Astrocyte (in vitro differentiated cells and primary cell): ENCODE results near the gene CGB1. TPM values are rescaled to one million over a fixed set of nuclear protein-coding genes. Genes with fewer than 3 reads are reported as not detected.

ENCODE experiments used
- DNase-seq: peaks from one replicate; pipeline ENCODE4 v3.0.0-alpha.2; 2010; ENCODE audit warnings: low read depth
- FAIRE-seq: peaks from 2 replicates; lab custom pipeline; 2011; peaks lifted over from hg19 to GRCh38; lab: Jason Lieb, UNC
- H2AFZ ChIP-seq: 2 replicates; pipeline ENCODE4 v1.6.0; 2012; ENCODE audit warnings: low read depth, low read length, inconsistent platforms
- H3K27ac ChIP-seq: 2 replicates; pipeline ENCODE4 v1.5.1; 2011; ENCODE audit warnings: low read depth, low read length, inconsistent platforms
- H3K27me3 ChIP-seq: 2 replicates; pipeline ENCODE4 v1.6.0; 2011; ENCODE audit warnings: low read length, inconsistent platforms; ENCODE audit not compliant: insufficient read depth
- H3K36me3 ChIP-seq: 2 replicates; pipeline ENCODE4 v1.5.1; 2011; ENCODE audit warnings: low read length, inconsistent platforms; ENCODE audit not compliant: insufficient read depth
- H3K4me1 ChIP-seq: 2 replicates; pipeline ENCODE4 v1.5.1; 2011; ENCODE audit warnings: low read length, inconsistent platforms; ENCODE audit not compliant: insufficient read depth
- H3K4me2 ChIP-seq: 2 replicates; pipeline ENCODE4 v1.6.0; 2012; ENCODE audit warnings: low read length, inconsistent platforms
- H3K4me3 ChIP-seq: 2 replicates; pipeline ENCODE4 v1.5.1; 2011; ENCODE audit warnings: low read depth, mild to moderate bottlenecking, low read length, inconsistent platforms; ENCODE audit not compliant: insufficient read depth
- H3K79me2 ChIP-seq: 2 replicates; pipeline ENCODE4 v1.6.0; 2012; ENCODE audit warnings: mild to moderate bottlenecking, low read length, inconsistent platforms; ENCODE audit not compliant: insufficient read depth
- H3K9ac ChIP-seq: 2 replicates; pipeline ENCODE4 v1.6.0; 2012; ENCODE audit warnings: mild to moderate bottlenecking, low read length, inconsistent platforms
- H3K9me3 ChIP-seq: 2 replicates; pipeline ENCODE4 v1.5.1; 2012; ENCODE audit warnings: low read depth, mild to moderate bottlenecking, low read length, inconsistent platforms; ENCODE audit not compliant: insufficient read depth
- H4K20me1 ChIP-seq: 2 replicates; pipeline ENCODE4 v1.6.0; 2012; ENCODE audit warnings: low read length, inconsistent platforms; ENCODE audit not compliant: insufficient read depth
- H3K27ac Mint-ChIP-seq: one replicate; pipeline ENCODE4 v1.8.0; 2021; ENCODE audit warnings: mild to moderate bottlenecking, mixed read lengths; ENCODE audit not compliant: unreplicated experiment
- H3K27me3 Mint-ChIP-seq: one replicate; pipeline ENCODE4 v1.8.0; 2021; ENCODE audit warnings: low read depth, mixed read lengths; ENCODE audit not compliant: unreplicated experiment
- H3K36me3 Mint-ChIP-seq: one replicate; pipeline ENCODE4 v1.8.0; 2021; ENCODE audit warnings: low read depth, mixed read lengths; ENCODE audit not compliant: unreplicated experiment
- H3K4me1 Mint-ChIP-seq: one replicate; pipeline ENCODE4 v1.8.0; 2021; ENCODE audit warnings: low read depth, mixed read lengths; ENCODE audit not compliant: unreplicated experiment
- H3K4me3 Mint-ChIP-seq: one replicate; pipeline ENCODE4 v1.8.0; 2021; ENCODE audit warnings: mild to moderate bottlenecking, moderate library complexity, mixed read lengths; ENCODE audit not compliant: unreplicated experiment
- H3K9me3 Mint-ChIP-seq: one replicate; pipeline ENCODE4 v1.8.0; 2021; ENCODE audit warnings: mild to moderate bottlenecking, mixed read lengths; ENCODE audit not compliant: unreplicated experiment
- EZH2 ChIP-seq: IDR thresholded peaks from 2 replicates; pipeline ENCODE4 v1.6.1; 2012; ENCODE audit warnings: mild to moderate bottlenecking, low read length, inconsistent platforms; ENCODE audit not compliant: insufficient read depth
- total RNA-seq: library from RNA; stranded (reverse); gene quantifications from 2 replicates; pipeline ENCODE4 v1.2.1, GENCODE V29; 2021
- TF ChIP-seq, protein P1 (sequence below): IDR thresholded peaks from 2 replicates; pipeline ENCODE4 v1.5.1; 2011; ENCODE audit warnings: low read depth, mild to moderate bottlenecking, inconsistent platforms, low read length, moderate library complexity; ENCODE audit not compliant: insufficient read depth

CGB1 gene
- total RNA-seq, 1 donor from 2014 or later, result 2.3 TPM

GRCh38 chr19:49017041-49017665 is 19.5 kb downstream of the CGB1 start, which contains the start of gene LHB:
Gene LHB (minus strand): TSS chr19:49017091. CDS start chr19:49017081, 10 bp downstream.
- Mint-ChIP-seq H3K9me3 (no peaks in the 10 kb centered on the region), H3K27ac (no peak within 1 kb of the TSS), H3K36me3 (peaks cover 17% of the 10 kb centered on the region), H3K4me3 (no peak within 1 kb of the TSS), H3K4me1 (peaks cover 12% of the 10 kb centered on the region), H3K27me3 (peaks cover 2% of the 10 kb centered on the region)
- H3K9ac ChIP-seq, result peak within 1 kb of the TSS; percentile 77
- peaks cover 4% of the 10 kb centered on the region for H4K20me1 ChIP-seq
- no peaks in the 10 kb centered on the region for H3K9me3 ChIP-seq
- peak within 1 kb of the TSS; percentile 33 for H3K27ac ChIP-seq
- TF ChIP-seq EZH2, result no peak
- TF ChIP-seq, protein P1, sequence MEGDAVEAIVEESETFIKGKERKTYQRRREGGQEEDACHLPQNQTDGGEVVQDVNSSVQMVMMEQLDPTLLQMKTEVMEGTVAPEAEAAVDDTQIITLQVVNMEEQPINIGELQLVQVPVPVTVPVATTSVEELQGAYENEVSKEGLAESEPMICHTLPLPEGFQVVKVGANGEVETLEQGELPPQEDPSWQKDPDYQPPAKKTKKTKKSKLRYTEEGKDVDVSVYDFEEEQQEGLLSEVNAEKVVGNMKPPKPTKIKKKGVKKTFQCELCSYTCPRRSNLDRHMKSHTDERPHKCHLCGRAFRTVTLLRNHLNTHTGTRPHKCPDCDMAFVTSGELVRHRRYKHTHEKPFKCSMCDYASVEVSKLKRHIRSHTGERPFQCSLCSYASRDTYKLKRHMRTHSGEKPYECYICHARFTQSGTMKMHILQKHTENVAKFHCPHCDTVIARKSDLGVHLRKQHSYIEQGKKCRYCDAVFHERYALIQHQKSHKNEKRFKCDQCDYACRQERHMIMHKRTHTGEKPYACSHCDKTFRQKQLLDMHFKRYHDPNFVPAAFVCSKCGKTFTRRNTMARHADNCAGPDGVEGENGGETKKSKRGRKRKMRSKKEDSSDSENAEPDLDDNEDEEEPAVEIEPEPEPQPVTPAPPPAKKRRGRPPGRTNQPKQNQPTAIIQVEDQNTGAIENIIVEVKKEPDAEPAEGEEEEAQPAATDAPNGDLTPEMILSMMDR, result no peak
- peak within 1 kb of the TSS; percentile 35 for H2AFZ ChIP-seq
- no peaks in the 10 kb centered on the region for H3K79me2 ChIP-seq
- no peak for DNase-seq
- peak within 1 kb of the TSS; percentile 60 for H3K4me3 ChIP-seq
- peaks cover 18% of the 10 kb centered on the region for H3K4me1 ChIP-seq
- H3K27me3 ChIP-seq, result no peaks in the 10 kb centered on the region
- peaks cover 6% of the 10 kb centered on the region for H3K36me3 ChIP-seq
- no peak for FAIRE-seq
- peak within 1 kb of the TSS; percentile 87 for H3K4me2 ChIP-seq

DNA sequence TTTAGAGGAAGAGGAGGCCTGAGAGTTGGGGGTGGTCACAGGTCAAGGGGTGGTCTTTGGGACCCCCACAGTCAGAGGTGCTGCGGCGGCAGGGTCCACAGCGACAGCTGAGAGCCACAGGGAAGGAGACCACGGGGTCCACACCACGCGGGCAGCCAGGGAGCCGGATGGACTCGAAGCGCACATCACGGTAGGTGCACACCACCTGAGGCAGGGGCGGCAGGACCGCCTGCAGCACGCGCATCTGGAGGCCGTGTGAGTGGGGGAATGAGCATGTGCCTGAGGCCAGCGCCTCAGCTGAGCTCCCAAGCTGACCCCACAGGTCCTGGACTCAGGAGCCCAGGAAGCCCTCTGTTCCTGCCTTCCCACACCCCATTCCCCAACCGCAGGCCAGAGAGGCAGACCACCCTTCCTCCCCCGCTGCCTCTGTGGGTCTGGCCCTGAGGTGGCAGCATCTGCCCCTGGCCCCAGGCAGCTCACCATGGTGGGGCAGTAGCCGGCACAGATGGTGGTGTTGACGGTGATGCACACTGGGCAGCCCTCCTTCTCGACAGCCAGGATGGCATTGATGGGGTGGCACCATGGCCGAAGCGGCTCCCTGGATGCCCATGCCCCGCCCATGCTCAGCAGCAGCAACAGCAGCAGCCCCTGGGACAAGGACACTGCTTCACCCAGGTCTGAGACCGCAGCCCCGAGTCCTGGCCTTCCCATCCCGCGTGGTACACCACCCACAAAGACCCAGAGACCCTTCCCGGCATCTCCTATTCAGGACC is 20.4 kb downstream of the CGB1 start:
- H3K27me3 Mint-ChIP-seq, result peaks cover 2% of the 10 kb centered on the region
- H2AFZ ChIP-seq, result no peak overlapping the region
- peaks cover 7% of the 10 kb centered on the region for H3K4me1 Mint-ChIP-seq
- no peak overlapping the region for H3K4me3 Mint-ChIP-seq
- no peak overlapping the region for H3K4me2 ChIP-seq
- TF ChIP-seq EZH2, result no peak
- TF ChIP-seq, protein P1, result no peak
- H3K27ac ChIP-seq, result no peak overlapping the region
- no peak overlapping the region for H3K4me3 ChIP-seq
- no peak overlapping the region for H3K9ac ChIP-seq
- peaks cover 6% of the 10 kb centered on the region for H3K36me3 ChIP-seq
- peaks cover 4% of the 10 kb centered on the region for H4K20me1 ChIP-seq
- no peaks in the 10 kb centered on the region for H3K27me3 ChIP-seq
- no peaks in the 10 kb centered on the region for H3K9me3 Mint-ChIP-seq
- DNase-seq (no peak), FAIRE-seq (no peak)
- no peaks in the 10 kb centered on the region for H3K79me2 ChIP-seq
- H3K4me1 ChIP-seq, result peaks cover 18% of the 10 kb centered on the region
- peaks cover 19% of the 10 kb centered on the region for H3K36me3 Mint-ChIP-seq
- no peak overlapping the region for H3K27ac Mint-ChIP-seq
- H3K9me3 ChIP-seq, result no peaks in the 10 kb centered on the region

GRCh38 chr19:49014870-49015255 is 21.8 kb downstream of the CGB1 start:
- peaks cover 22% of the 10 kb centered on the region for H3K36me3 Mint-ChIP-seq
- Histone ChIP-seq H3K4me3 (no peak overlapping the region), H3K79me2 (no peaks in the 10 kb centered on the region), H3K4me1 (peaks cover 18% of the 10 kb centered on the region), H3K27ac (no peak overlapping the region), H3K9me3 (no peaks in the 10 kb centered on the region), H3K4me2 (no peak overlapping the region), H3K27me3 (no peaks in the 10 kb centered on the region), H3K9ac (no peak overlapping the region), H4K20me1 (peaks cover 4% of the 10 kb centered on the region), H2AFZ (no peak overlapping the region), H3K36me3 (peaks cover 6% of the 10 kb centered on the region)
- FAIRE-seq (no peak), DNase-seq (no peak)
- peaks cover 3% of the 10 kb centered on the region for H3K4me1 Mint-ChIP-seq
- TF ChIP-seq, protein P1, result no peak
- TF ChIP-seq EZH2, result no peak
- H3K9me3 Mint-ChIP-seq, result no peaks in the 10 kb centered on the region
- H3K4me3 Mint-ChIP-seq, result no peak overlapping the region
- H3K27ac Mint-ChIP-seq, result no peak overlapping the region
- peaks cover 2% of the 10 kb centered on the region for H3K27me3 Mint-ChIP-seq
